Measurements from ENCODE around the gene TENM4.

The TENM4 gene

GRCh38 chr11:79417069-79417920 lies 23.5 kb downstream of the TENM4 start:
- DNase-seq: no peak

GRCh38 chr11:79415912-79416311 lies 24.9 kb downstream of the TENM4 start:
- no peak for DNase-seq

GRCh38 chr11:79415411-79415810 lies 25.4 kb downstream of the TENM4 start:
- no peak for DNase-seq

GRCh38 chr11:79414644-79415317 lies 26.0 kb downstream of the TENM4 start:
- no peak for DNase-seq

- DNase-seq: no peak
Observed at GRCh38 chr11:79414041-79414440, 26.8 kb downstream of the TENM4 start.

- no peak for DNase-seq
Observed at GRCh38 chr11:79413268-79413667, 27.6 kb downstream of the TENM4 start.

- DNase-seq: peak; percentile 71
Observed at GRCh38 chr11:79412761-79413160, 28.1 kb downstream of the TENM4 start.

- DNase-seq: no peak
Observed at GRCh38 chr11:79409330-79409729, 31.5 kb downstream of the TENM4 start.

GRCh38 chr11:79406376-79406775 lies 34.5 kb downstream of the TENM4 start:
- no peak for DNase-seq

- DNase-seq: no peak
Observed at GRCh38 chr11:79404806-79405205, 36.0 kb downstream of the TENM4 start.

- DNase-seq: no peak
Observed at GRCh38 chr11:79404325-79404724, 36.5 kb downstream of the TENM4 start.

GRCh38 chr11:79403839-79404238 lies 37.0 kb downstream of the TENM4 start:
- DNase-seq: no peak

GRCh38 chr11:79402912-79403311 lies 37.9 kb downstream of the TENM4 start:
- no peak for DNase-seq

GRCh38 chr11:79400717-79401330 lies 40.0 kb downstream of the TENM4 start:
- DNase-seq: no peak

- DNase-seq: no peak
Observed at GRCh38 chr11:79400206-79400605, 40.6 kb downstream of the TENM4 start.

- no peak for DNase-seq
Observed at GRCh38 chr11:79397252-79397651, 43.6 kb downstream of the TENM4 start.

- no peak for DNase-seq
Observed at GRCh38 chr11:79396674-79397073, 44.2 kb downstream of the TENM4 start.

- DNase-seq: no peak
Observed at GRCh38 chr11:79396001-79396400, 44.8 kb downstream of the TENM4 start.

- no peak for DNase-seq
Observed at GRCh38 chr11:79393362-79394043, 47.3 kb downstream of the TENM4 start.

GRCh38 chr11:79392161-79392560 lies 48.7 kb downstream of the TENM4 start:
- DNase-seq: no peak

- no peak for DNase-seq
Observed at GRCh38 chr11:79390923-79391322, 49.9 kb downstream of the TENM4 start.

GRCh38 chr11:79390477-79390876 lies 50.4 kb downstream of the TENM4 start:
- DNase-seq: no peak

- no peak for DNase-seq
Observed at GRCh38 chr11:79388201-79388600, 52.6 kb downstream of the TENM4 start.

Measured in NCI-H774 (cell line).